GM23338 (cell line): ENCODE results near the gene TMEM9. TPM values are rescaled to one million over a fixed set of nuclear protein-coding genes. Genes with fewer than 3 reads are reported as not detected.

Source experiments
- ATAC-seq: fragments of 200-7000 bp; cut with Tn5 transposase; 3 replicates; pipeline ENCODE4 v1.9.1; 2020
- DNase-seq: peaks from one replicate; pipeline ENCODE4 v3.0.0-alpha.2; 2015; ENCODE audit warnings: low spot score
- H2AFZ ChIP-seq: fragments of 200-600 bp; sonication (generic); 2 replicates; pipeline ENCODE4 v1.8.0; 2016; ENCODE audit warnings: antibody characterized with exemption, mild to moderate bottlenecking, moderate library complexity
- H3F3A ChIP-seq: fragments of 200-600 bp; sonication (generic); replicated peaks from 2 replicates; pipeline ENCODE4 v1.8.0; 2017; ENCODE audit warnings: antibody characterized with exemption, mixed run types, low read depth
- H3K27ac ChIP-seq: fragments of 200-600 bp; sonication (generic); 2 replicates; pipeline ENCODE4 v1.6.1; 2016; ENCODE audit warnings: low read depth
- H3K27me3 ChIP-seq: fragments of 200-600 bp; sonication (generic); 2 replicates; pipeline ENCODE4 v1.8.0; 2016; ENCODE audit warnings: mild to moderate bottlenecking, mixed run types, moderate library complexity; ENCODE audit not compliant: insufficient read depth
- H3K36me3 ChIP-seq: fragments of 200-600 bp; sonication (generic); 2 replicates; pipeline ENCODE4 v1.8.0; 2016; ENCODE audit warnings: mild to moderate bottlenecking; ENCODE audit not compliant: insufficient read depth
- H3K4me1 ChIP-seq: fragments of 200-600 bp; sonication (generic); 2 replicates; pipeline ENCODE4 v1.8.0; 2016; ENCODE audit warnings: mild to moderate bottlenecking, moderate library complexity; ENCODE audit not compliant: insufficient read depth
- H3K4me2 ChIP-seq: fragments of 200-600 bp; sonication (generic); 2 replicates; pipeline ENCODE4 v1.7.1; 2017; ENCODE audit warnings: mixed run types
- H3K4me3 ChIP-seq: fragments of 200-600 bp; sonication (generic); 2 replicates; pipeline ENCODE4 v1.6.1; 2016; ENCODE audit warnings: mixed run types
- H3K79me2 ChIP-seq: fragments of 200-600 bp; sonication (generic); replicated peaks from 2 replicates; pipeline ENCODE4 v1.8.0; 2017; ENCODE audit warnings: mild to moderate bottlenecking; ENCODE audit not compliant: insufficient read depth
- H3K9me2 ChIP-seq: fragments of 200-600 bp; sonication (generic); 2 replicates; pipeline ENCODE4 v1.8.0; 2017; ENCODE audit not compliant: insufficient read depth
- H4K20me1 ChIP-seq: fragments of 200-600 bp; sonication (generic); replicated peaks from 2 replicates; pipeline ENCODE4 v1.8.0; 2017; ENCODE audit warnings: mild to moderate bottlenecking; ENCODE audit not compliant: insufficient read depth
- H3K27ac Mint-ChIP-seq: 2 replicates; pipeline ENCODE4 v1.8.0; 2020; ENCODE audit warnings: inconsistent platforms, mild to moderate bottlenecking, moderate library complexity, mixed read lengths
- H3K27me3 Mint-ChIP-seq: 3 replicates; pipeline ENCODE4 v1.8.0; 2022; ENCODE audit warnings: low read depth, mild to moderate bottlenecking, moderate library complexity, mixed read lengths, inconsistent platforms; ENCODE audit not compliant: insufficient read depth, poor library complexity
- H3K36me3 Mint-ChIP-seq: 3 replicates; pipeline ENCODE4 v1.8.0; 2021; ENCODE audit warnings: low read depth, mild to moderate bottlenecking, inconsistent platforms, moderate library complexity, mixed read lengths
- H3K4me1 Mint-ChIP-seq: 3 replicates; pipeline ENCODE4 v1.8.0; 2020; ENCODE audit warnings: mild to moderate bottlenecking, inconsistent platforms, mixed read lengths
- H3K4me3 Mint-ChIP-seq: 3 replicates; pipeline ENCODE4 v1.8.0; 2021; ENCODE audit warnings: moderate library complexity, mild to moderate bottlenecking, inconsistent platforms, mixed read lengths
- H3K9me3 Mint-ChIP-seq: 3 replicates; pipeline ENCODE4 v1.8.0; 2020; ENCODE audit warnings: moderate library complexity, mild to moderate bottlenecking, inconsistent platforms, mixed read lengths
- CREB1 ChIP-seq: fragments of 250-450 bp; sonication (Bioruptor Pico); IDR thresholded peaks from 2 replicates; pipeline ENCODE4 v1.5.0; 2020; ENCODE audit warnings: low read depth, mild to moderate bottlenecking, moderate library complexity
- CTCF ChIP-seq, 2 experiments: fragments of 200-600 bp in 1 of 2; sonication (generic) in 1 of 2; conservative IDR thresholded peaks; 2 replicates each; pipeline versions ENCODE4 v1.5.1 to v1.6.1; 2016 to 2017; ENCODE audit warnings: antibody characterized with exemption in 2 of 2, low read depth in 2 of 2, mild to moderate bottlenecking in 2 of 2, moderate library complexity in 1 of 2
- ETS1 ChIP-seq: IDR thresholded peaks from 2 replicates; pipeline ENCODE4 v1.6.1; 2016; ENCODE audit warnings: antibody characterized with exemption
- EZH2 ChIP-seq: fragments of 200-600 bp; sonication (generic); IDR thresholded peaks from one replicate; pipeline ENCODE4 v1.8.0; 2017; ENCODE audit warnings: antibody characterized with exemption, mild to moderate bottlenecking, low read depth; ENCODE audit not compliant: unreplicated experiment
- EZH2phosphoT487 ChIP-seq: fragments of 200-600 bp; sonication (generic); IDR thresholded peaks from one replicate; pipeline ENCODE4 v1.8.1; 2018; ENCODE audit warnings: antibody characterized with exemption; ENCODE audit not compliant: unreplicated experiment
- JUNB ChIP-seq: IDR thresholded peaks from one replicate; pipeline ENCODE4 v1.6.1; 2016; ENCODE audit warnings: antibody characterized with exemption; ENCODE audit not compliant: unreplicated experiment
- NANOG ChIP-seq: IDR thresholded peaks from 2 replicates; pipeline ENCODE4 v1.6.1; 2016; ENCODE audit warnings: antibody characterized with exemption, borderline replicate concordance
- POLR2AphosphoS5 ChIP-seq: IDR thresholded peaks from 2 replicates; pipeline ENCODE4 v1.6.1; 2016; ENCODE audit warnings: antibody characterized with exemption, low read depth
- STAT1 ChIP-seq: IDR thresholded peaks from one replicate; pipeline ENCODE4 v1.6.1; 2016; ENCODE audit warnings: antibody characterized with exemption; ENCODE audit not compliant: unreplicated experiment
- ZNF114 ChIP-seq: fragments of 250-450 bp; sonication (Bioruptor Pico); IDR thresholded peaks from 2 replicates; pipeline ENCODE4 v1.5.0; 2020; ENCODE audit warnings: mild to moderate bottlenecking, moderate library complexity
- ZNF331 ChIP-seq: fragments of 250-450 bp; sonication (Bioruptor Pico); IDR thresholded peaks from 2 replicates; pipeline ENCODE4 v1.5.0; 2020; ENCODE audit warnings: low read depth, mild to moderate bottlenecking, moderate library complexity
- ZNF462 ChIP-seq: fragments of 250-450 bp; sonication (Bioruptor Pico); IDR thresholded peaks from 2 replicates; pipeline ENCODE4 v1.5.0; 2020; ENCODE audit warnings: mild to moderate bottlenecking, moderate library complexity
- polyA plus RNA-seq: library from polyadenylated mRNA; unstranded; fragments of >200 nt; fragmentation: Nextera tagmentation; extraction: Ambion mirVana; gene quantifications from 2 replicates; pipeline ENCODE4 v1.2.1, GENCODE V29; 2016
- total RNA-seq: library from RNA; depleted of rRNA; stranded (reverse); fragments of >200 nt; shearing (Covaris generic); gene quantifications from 2 replicates; pipeline ENCODE4 v1.2.3, GENCODE V29; 2014
- TF ChIP-seq, protein P1 (sequence below): IDR thresholded peaks from one replicate; pipeline ENCODE4 v1.6.1; 2018; ENCODE audit warnings: antibody characterized with exemption; ENCODE audit not compliant: unreplicated experiment

The TMEM9 gene
- total and polyA plus RNA-seq, 2 experiments from 2014 or later = 78.6 to 147 TPM

DNA sequence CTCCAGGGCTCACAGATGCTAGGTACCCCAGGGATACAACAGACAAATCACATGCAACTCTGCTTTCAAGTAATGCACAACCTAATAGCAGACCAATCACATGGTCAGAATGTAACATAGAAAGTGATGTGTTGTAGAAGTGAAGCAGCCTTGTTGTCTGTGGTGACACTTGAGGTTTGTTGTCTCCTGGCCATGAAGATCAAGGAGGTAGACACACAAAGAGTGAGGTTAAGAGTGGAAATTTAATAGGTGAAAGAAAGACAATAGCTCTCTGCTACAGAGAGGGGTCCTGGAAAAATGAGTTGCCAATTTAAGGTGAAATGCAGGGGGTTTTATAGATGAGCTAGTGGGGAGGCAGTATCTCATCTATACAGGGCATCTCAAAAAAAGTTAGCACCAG, 2.5 kb upstream of the TMEM9 start:
- H3K27ac Mint-ChIP-seq = no peak overlapping the region
- no peak for ATAC-seq
- no peaks in the 10 kb centered on the region for H3K9me2 ChIP-seq

More for the DNA sequence above, 2.5 kb upstream of the TMEM9 start:
- H3K79me2 ChIP-seq = peaks cover 16% of the 10 kb centered on the region
- Mint-ChIP-seq H3K36me3 (peaks cover 12% of the 10 kb centered on the region), H3K4me3 (no peak overlapping the region), H3K27me3 (peaks cover 2% of the 10 kb centered on the region), H3K4me1 (peaks cover 16% of the 10 kb centered on the region), H3K9me3 (peaks cover 5% of the 10 kb centered on the region)
- H3K4me1 ChIP-seq = 0 out of 2 replicates have a peak, but pooled peaks cover 11% of the 10 kb centered on the region
- no peak overlapping the region for H3K4me3 ChIP-seq
- no peaks in the 10 kb centered on the region for H4K20me1 ChIP-seq
- peaks cover 2% of the 10 kb centered on the region for H3K36me3 ChIP-seq
- H3K4me2 ChIP-seq = no peak overlapping the region
- no peak overlapping the region for H3K27ac ChIP-seq
- no peak for TF ChIP-seq NANOG
- no peak for TF ChIP-seq ZNF462 (CRISPR knock-in tag)
- TF ChIP-seq EZH2phosphoT487 = no peak
- no peak for TF ChIP-seq ETS1
- TF ChIP-seq CTCF (conservative IDR thresholded peaks at IDR 0.05; ENCODE audit: low read depth in 2 of 2) = no peak
- no peak for TF ChIP-seq EZH2
- no peak for TF ChIP-seq STAT1
- no peak for TF ChIP-seq JUNB
- TF ChIP-seq, protein P1, sequence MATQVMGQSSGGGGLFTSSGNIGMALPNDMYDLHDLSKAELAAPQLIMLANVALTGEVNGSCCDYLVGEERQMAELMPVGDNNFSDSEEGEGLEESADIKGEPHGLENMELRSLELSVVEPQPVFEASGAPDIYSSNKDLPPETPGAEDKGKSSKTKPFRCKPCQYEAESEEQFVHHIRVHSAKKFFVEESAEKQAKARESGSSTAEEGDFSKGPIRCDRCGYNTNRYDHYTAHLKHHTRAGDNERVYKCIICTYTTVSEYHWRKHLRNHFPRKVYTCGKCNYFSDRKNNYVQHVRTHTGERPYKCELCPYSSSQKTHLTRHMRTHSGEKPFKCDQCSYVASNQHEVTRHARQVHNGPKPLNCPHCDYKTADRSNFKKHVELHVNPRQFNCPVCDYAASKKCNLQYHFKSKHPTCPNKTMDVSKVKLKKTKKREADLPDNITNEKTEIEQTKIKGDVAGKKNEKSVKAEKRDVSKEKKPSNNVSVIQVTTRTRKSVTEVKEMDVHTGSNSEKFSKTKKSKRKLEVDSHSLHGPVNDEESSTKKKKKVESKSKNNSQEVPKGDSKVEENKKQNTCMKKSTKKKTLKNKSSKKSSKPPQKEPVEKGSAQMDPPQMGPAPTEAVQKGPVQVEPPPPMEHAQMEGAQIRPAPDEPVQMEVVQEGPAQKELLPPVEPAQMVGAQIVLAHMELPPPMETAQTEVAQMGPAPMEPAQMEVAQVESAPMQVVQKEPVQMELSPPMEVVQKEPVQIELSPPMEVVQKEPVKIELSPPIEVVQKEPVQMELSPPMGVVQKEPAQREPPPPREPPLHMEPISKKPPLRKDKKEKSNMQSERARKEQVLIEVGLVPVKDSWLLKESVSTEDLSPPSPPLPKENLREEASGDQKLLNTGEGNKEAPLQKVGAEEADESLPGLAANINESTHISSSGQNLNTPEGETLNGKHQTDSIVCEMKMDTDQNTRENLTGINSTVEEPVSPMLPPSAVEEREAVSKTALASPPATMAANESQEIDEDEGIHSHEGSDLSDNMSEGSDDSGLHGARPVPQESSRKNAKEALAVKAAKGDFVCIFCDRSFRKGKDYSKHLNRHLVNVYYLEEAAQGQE = no peak
- no peak for TF ChIP-seq ZNF114 (CRISPR knock-in tag)
- TF ChIP-seq POLR2AphosphoS5 = no peak
- no peak for TF ChIP-seq CREB1 (CRISPR knock-in tag)
- no peak for TF ChIP-seq ZNF331 (CRISPR knock-in tag)
- no peak for DNase-seq
- H3K27me3 ChIP-seq = no peaks in the 10 kb centered on the region
- H2AFZ ChIP-seq = no peak overlapping the region
- H3F3A ChIP-seq = no peaks in the 10 kb centered on the region
